ENCODE data around the gene ZNF813.

DNA sequence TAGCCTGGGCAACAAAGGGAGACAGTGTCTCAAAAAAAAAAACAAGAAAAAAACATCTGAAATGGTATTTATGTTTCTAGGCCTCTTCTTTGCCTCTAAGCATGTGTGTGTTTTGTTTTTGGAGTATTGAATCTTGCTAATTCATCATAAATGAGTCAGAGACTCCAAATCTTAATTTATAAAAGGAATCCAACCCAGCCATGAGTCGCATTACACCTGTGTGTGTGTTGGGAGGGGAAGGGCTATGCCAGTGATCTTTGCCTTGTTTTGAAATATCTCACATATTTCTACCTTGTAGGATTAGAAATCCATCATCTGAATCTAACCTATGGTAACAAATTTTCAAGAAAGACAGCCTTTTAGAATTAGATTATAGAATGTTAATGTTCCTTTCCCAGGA, 74.4 kb downstream of the ZNF813 start:
- TF ChIP-seq, protein P1, sequence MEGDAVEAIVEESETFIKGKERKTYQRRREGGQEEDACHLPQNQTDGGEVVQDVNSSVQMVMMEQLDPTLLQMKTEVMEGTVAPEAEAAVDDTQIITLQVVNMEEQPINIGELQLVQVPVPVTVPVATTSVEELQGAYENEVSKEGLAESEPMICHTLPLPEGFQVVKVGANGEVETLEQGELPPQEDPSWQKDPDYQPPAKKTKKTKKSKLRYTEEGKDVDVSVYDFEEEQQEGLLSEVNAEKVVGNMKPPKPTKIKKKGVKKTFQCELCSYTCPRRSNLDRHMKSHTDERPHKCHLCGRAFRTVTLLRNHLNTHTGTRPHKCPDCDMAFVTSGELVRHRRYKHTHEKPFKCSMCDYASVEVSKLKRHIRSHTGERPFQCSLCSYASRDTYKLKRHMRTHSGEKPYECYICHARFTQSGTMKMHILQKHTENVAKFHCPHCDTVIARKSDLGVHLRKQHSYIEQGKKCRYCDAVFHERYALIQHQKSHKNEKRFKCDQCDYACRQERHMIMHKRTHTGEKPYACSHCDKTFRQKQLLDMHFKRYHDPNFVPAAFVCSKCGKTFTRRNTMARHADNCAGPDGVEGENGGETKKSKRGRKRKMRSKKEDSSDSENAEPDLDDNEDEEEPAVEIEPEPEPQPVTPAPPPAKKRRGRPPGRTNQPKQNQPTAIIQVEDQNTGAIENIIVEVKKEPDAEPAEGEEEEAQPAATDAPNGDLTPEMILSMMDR (IDR thresholded peaks at IDR 0.05): no peak
- TF ChIP-seq POLR2AphosphoS5 (IDR thresholded peaks at IDR 0.05): no peak
- TF ChIP-seq POLR2A (IDR thresholded peaks at IDR 0.05): no peak
- TF ChIP-seq EP300 (IDR thresholded peaks at IDR 0.05): no peak
